Measurements from ENCODE around the gene TRIM63.

Gene TRIM63

GRCh38 chr1:26081267-26082019 lies 14.0 kb upstream of the TRIM63 start:
- TF ChIP-seq NFIC (IDR thresholded peaks at IDR 0.05): no peak
- no peak for TF ChIP-seq FOXM1 (IDR thresholded peaks at IDR 0.05; ENCODE audit: borderline replicate concordance, low read depth)
- TF ChIP-seq EP300 (IDR thresholded peaks at IDR 0.05; ENCODE audit: borderline replicate concordance): no peak
- no peak for TF ChIP-seq ZBTB7A (IDR thresholded peaks at IDR 0.05; ENCODE audit: low read depth)
- no peak for TF ChIP-seq TAF1 (IDR thresholded peaks at IDR 0.05; ENCODE audit: low read depth)
- TF ChIP-seq YY1 (IDR thresholded peaks at IDR 0.05; ENCODE audit: low read depth): no peak

GRCh38 chr1:26079960-26080814 lies 12.8 kb upstream of the TRIM63 start:
- peak; percentile 82 for TF ChIP-seq CEBPB (IDR thresholded peaks at IDR 0.05)
- no peak for TF ChIP-seq TEAD4 (IDR thresholded peaks at IDR 0.05)

- no peak for TF ChIP-seq REST (IDR thresholded peaks at IDR 0.05; ENCODE audit: low read depth)
- TF ChIP-seq RAD21 (IDR thresholded peaks at IDR 0.05; ENCODE audit: low read depth): no peak
- no peak for TF ChIP-seq CREB1 (IDR thresholded peaks at IDR 0.05; ENCODE audit: low read depth)
- TF ChIP-seq TEAD4 (IDR thresholded peaks at IDR 0.05): no peak
Measured at GRCh38 chr1:26079178-26079563, 11.7 kb upstream of the TRIM63 start.

GRCh38 chr1:26078286-26079177 lies 11.1 kb upstream of the TRIM63 start:
- TF ChIP-seq CEBPB (IDR thresholded peaks at IDR 0.05): no peak
- 0 out of 2 replicates have a peak, but pooled peaks have one; percentile 12 for TF ChIP-seq USF1 (IDR thresholded peaks at IDR 0.05)

GRCh38 chr1:26077524-26077923 lies 10.1 kb upstream of the TRIM63 start:
- TF ChIP-seq YY1 (IDR thresholded peaks at IDR 0.05; ENCODE audit: low read depth): no peak

GRCh38 chr1:26075421-26076144 lies 8.2 kb upstream of the TRIM63 start:
- TF ChIP-seq USF1 (IDR thresholded peaks at IDR 0.05) (no peak), YY1 (IDR thresholded peaks at IDR 0.05; ENCODE audit: low read depth) (no peak), REST (IDR thresholded peaks at IDR 0.05; ENCODE audit: low read depth) (no peak), TEAD4 (IDR thresholded peaks at IDR 0.05) (no peak), EP300 (IDR thresholded peaks at IDR 0.05; ENCODE audit: borderline replicate concordance) (no peak), FOXM1 (IDR thresholded peaks at IDR 0.05; ENCODE audit: borderline replicate concordance, low read depth) (no peak), CEBPB (IDR thresholded peaks at IDR 0.05) (no peak), RAD21 (IDR thresholded peaks at IDR 0.05; ENCODE audit: low read depth) (no peak), ZBTB7A (IDR thresholded peaks at IDR 0.05; ENCODE audit: low read depth) (no peak), NFIC (IDR thresholded peaks at IDR 0.05) (no peak), TAF1 (IDR thresholded peaks at IDR 0.05; ENCODE audit: low read depth) (no peak)
